Gastroesophageal sphincter (tissue), 4 donors: ENCODE measurements around the gene DBN1. TPM values are rescaled to one million over a fixed set of nuclear protein-coding genes. Genes with fewer than 3 reads are reported as not detected.

ENCODE experiments used
- ATAC-seq: fragments of 150-250 bp; one replicate; pipeline ENCODE4 v1.9.1; 2016; ENCODE audit warnings: mild to moderate bottlenecking, moderate library complexity
- H3K27ac ChIP-seq, 4 donors: fragments of 200-600 bp; sonication (generic) in 3 of 4; 1 replicate in 3 of 4; 2 replicates in 1 of 4; pipeline ENCODE4 v1.5.1; 2016 to 2019
- H3K27me3 ChIP-seq: fragments of 200-600 bp; sonication (generic); one replicate; pipeline ENCODE4 v1.5.1; 2019
- H3K36me3 ChIP-seq, 2 donors: fragments of 200-600 bp; sonication (generic); one replicate each; pipeline ENCODE4 v1.5.1; 2019; ENCODE audit warnings: control low read depth in 1 of 2
- H3K4me1 ChIP-seq, 3 donors: fragments of 200-600 bp; sonication (generic); 1 replicate in 2 of 3; 2 replicates in 1 of 3; pipeline ENCODE4 v1.5.1; 2016 to 2019; ENCODE audit warnings: control low read depth in 2 of 3
- H3K4me3 ChIP-seq, 2 donors: fragments of 200-600 bp; sonication (generic); one replicate each; pipeline ENCODE4 v1.5.1; 2019; ENCODE audit warnings: mild to moderate bottlenecking in 1 of 2, moderate library complexity in 1 of 2
- H3K9me3 ChIP-seq, 3 donors: fragments of 200-600 bp; sonication (generic); one replicate each; pipeline ENCODE4 v1.5.1; 2017 to 2019; ENCODE audit warnings: control low read depth in 2 of 3
- EP300 ChIP-seq: sonication (generic); formaldehyde crosslinking; IDR thresholded peaks from one replicate; pipeline ENCODE4 v1.6.1; 2017; ENCODE audit warnings: antibody characterized with exemption, mild to moderate bottlenecking
- POLR2A ChIP-seq, 2 donors: fragments of 450-650 bp; IDR thresholded peaks; one replicate each; pipeline ENCODE4 v1.6.1; 2017; ENCODE audit warnings: antibody characterized with exemption in 2 of 2, mild to moderate bottlenecking in 2 of 2, moderate library complexity in 1 of 2
- POLR2AphosphoS5 ChIP-seq: sonication (generic); formaldehyde crosslinking; IDR thresholded peaks from one replicate; pipeline ENCODE4 v1.6.1; 2017; ENCODE audit warnings: antibody characterized with exemption
- WGBS, 2 donors: methylation state at CpG; one replicate each; pipeline ENCODE4 v1.1.5; 2018; ENCODE audit warnings: low coverage in 1 of 2; 5-methylcytosine and 5-hydroxymethylcytosine counted together
- total RNA-seq, 4 donors: library from RNA; depleted of rRNA; stranded (reverse); fragments of >200 nt; gene quantifications; one replicate each; pipeline ENCODE4 v1.1.0, GENCODE V29; 2016
- TF ChIP-seq, protein P1 (sequence below), 4 experiments: fragments of 200-600 bp in 2 of 4; fragments of 450-650 bp in 2 of 4; sonication (generic) in 1 of 4; IDR thresholded peaks; one replicate each; pipeline ENCODE4 v1.5.1; 2017 to 2019; ENCODE audit warnings: antibody characterized with exemption in 4 of 4, mild to moderate bottlenecking in 2 of 4, moderate library complexity in 2 of 4

DBN1 gene
- total RNA-seq, 4 donors from 2014 or later = 87.1 to 154 (median 124) TPM

DNA sequence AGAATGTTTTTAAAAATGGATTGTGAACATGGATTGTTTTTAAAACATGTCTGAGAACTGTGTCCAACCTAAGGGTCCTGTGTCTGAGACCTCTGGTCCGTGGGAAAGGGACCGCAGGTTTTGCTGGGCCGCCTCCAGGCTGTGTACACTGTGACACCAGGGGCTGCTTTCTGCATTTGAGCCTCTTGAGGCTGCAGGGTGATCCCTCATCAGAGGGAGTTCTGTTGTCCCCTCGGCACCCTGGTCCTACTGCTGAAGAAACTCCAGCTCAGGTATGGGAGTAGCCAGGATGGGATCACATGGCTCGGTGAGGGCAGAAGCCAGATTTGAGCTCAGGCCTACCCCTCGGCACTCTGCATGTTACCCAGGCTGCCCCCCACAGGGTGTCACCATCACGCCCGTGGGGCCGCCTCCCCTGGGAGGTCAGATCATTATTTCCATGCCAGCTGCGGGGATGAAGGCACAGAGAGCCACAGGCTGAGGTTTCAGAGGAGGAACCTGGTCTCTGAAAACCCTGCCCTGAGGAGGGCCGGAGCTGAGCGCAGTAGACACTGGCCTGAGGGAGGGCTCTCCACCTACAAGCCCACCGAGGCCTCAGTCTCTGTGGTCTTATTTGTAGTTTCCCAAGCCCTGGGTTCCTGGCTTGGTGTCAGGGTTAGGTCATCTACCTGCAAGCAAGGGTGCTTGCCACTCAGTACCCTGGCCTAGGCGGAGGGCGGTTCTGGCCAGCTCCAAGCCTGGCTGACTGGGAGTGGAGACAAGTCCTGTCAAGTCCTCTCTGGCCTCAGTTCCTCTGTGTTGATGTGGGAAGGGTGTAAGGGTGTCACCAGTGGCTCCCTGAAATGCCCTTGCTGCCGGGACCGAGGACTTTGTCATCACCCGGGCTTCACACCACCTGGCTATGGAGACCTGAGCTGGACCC, 24.0 kb downstream of the DBN1 start:
- peaks cover 74% of the 10 kb centered on the region for H3K27me3 ChIP-seq
- H3K4me3 ChIP-seq = no peak overlapping the region
- TF ChIP-seq POLR2AphosphoS5 = no peak
- no peak for TF ChIP-seq EP300
- TF ChIP-seq, protein P1, sequence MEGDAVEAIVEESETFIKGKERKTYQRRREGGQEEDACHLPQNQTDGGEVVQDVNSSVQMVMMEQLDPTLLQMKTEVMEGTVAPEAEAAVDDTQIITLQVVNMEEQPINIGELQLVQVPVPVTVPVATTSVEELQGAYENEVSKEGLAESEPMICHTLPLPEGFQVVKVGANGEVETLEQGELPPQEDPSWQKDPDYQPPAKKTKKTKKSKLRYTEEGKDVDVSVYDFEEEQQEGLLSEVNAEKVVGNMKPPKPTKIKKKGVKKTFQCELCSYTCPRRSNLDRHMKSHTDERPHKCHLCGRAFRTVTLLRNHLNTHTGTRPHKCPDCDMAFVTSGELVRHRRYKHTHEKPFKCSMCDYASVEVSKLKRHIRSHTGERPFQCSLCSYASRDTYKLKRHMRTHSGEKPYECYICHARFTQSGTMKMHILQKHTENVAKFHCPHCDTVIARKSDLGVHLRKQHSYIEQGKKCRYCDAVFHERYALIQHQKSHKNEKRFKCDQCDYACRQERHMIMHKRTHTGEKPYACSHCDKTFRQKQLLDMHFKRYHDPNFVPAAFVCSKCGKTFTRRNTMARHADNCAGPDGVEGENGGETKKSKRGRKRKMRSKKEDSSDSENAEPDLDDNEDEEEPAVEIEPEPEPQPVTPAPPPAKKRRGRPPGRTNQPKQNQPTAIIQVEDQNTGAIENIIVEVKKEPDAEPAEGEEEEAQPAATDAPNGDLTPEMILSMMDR (IDR thresholded peaks at IDR 0.05) = no peak
- TF ChIP-seq POLR2A (IDR thresholded peaks at IDR 0.05) = no peak
- no peak for ATAC-seq
- WGBS, 2 donors = 100% methylated on average over 1 to 3 of the region's 18 CpGs
- H3K36me3 ChIP-seq = no peaks in the 10 kb centered on the region
- no peak overlapping the region for H3K27ac ChIP-seq
- H3K9me3 ChIP-seq = no peaks in the 10 kb centered on the region
- H3K4me1 ChIP-seq = peaks cover 0 to 38% (median 26%) of the 10 kb centered on the region in 3 donors

DNA sequence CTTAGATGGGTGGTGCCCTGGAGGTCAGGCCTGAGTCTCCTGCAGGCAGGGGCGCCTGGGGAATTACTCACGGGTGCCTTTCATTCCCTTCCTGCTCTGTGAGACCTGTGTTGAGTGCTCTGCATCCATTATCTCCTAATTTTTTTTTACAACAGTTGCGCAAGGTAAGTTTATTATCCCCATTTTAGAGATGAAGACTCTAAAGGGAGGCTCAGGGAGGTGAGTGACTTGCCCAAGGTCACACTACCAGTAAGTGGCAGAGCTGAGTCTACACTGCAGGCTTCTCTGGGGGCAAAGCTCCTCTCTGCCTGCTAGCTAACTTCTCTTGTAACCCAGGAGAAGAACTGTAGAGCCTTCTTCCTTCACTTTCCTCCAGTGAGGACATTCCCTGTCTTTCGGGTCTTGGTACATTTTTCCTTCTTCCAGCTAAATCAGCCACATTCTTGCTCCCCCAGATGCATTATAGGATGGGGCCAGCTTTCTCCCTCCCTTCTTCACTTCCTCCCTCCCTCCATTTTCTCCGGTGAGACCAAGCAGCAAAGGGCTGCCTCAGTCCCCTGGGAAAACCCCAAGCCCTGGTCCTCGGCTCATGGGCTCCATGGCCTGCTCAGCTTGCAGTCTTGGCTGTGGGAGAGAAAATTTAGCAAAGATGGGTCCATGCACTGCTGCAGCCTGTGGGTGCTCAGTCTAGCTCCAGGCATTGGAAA, 25.0 kb downstream of the DBN1 start:
- WGBS, 2 donors = 72 to 100% methylated on average over 3 of the region's 6 CpGs
- H3K4me1 ChIP-seq = peaks cover 0 to 28% (median 18%) of the 10 kb centered on the region in 3 donors
- no peak overlapping the region for H3K4me3 ChIP-seq
- TF ChIP-seq POLR2AphosphoS5 = peak; percentile 2
- TF ChIP-seq, protein P1 (IDR thresholded peaks at IDR 0.05) = no peak
- ATAC-seq = no peak
- H3K27ac ChIP-seq = no peak overlapping the region
- peaks cover 73% of the 10 kb centered on the region for H3K27me3 ChIP-seq
- H3K9me3 ChIP-seq = no peaks in the 10 kb centered on the region
- no peaks in the 10 kb centered on the region for H3K36me3 ChIP-seq

DNA sequence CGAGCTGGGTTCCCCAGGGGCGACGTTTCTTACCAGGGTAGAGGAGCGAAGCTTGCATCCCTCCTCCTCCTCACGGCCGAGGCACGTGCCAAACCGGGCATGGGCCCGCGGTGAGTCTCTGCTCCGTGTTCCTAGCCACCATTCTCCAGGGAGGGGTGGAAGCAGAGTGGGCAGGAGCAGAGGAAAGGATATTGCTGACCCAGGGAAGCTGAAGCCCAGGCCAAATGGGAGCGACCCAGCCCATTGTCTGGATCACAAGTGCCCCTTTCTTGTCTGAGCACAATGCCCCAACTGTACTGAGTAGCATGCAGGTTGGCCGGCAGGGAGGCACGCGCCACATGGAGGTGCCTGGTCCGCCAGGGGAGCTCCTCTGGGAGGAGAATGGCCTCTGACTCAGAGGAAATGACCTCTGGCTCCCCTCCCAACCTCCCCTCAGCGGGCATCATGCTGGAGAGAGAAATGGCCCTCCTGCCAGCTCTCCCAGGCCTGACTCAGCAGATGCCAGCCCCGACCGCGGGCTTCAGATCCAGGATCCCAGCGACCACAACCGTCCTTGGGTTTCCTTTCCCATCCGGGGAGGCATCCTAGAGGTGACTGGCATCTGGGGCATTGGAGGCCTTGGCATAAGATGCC, 25.7 kb downstream of the DBN1 start:
- peaks cover 0 to 26% (median 18%) of the 10 kb centered on the region in 3 donors for H3K4me1 ChIP-seq
- no peaks in the 10 kb centered on the region for H3K36me3 ChIP-seq
- peak overlapping the region in 1 of 4 donors; percentile 55 for H3K27ac ChIP-seq
- H3K4me3 ChIP-seq = peak overlapping the region in 1 of 2 donors; percentile 65
- peak; percentile 27 for ATAC-seq
- H3K9me3 ChIP-seq = no peaks in the 10 kb centered on the region
- TF ChIP-seq, protein P1 (IDR thresholded peaks at IDR 0.05) = no peak
- TF ChIP-seq POLR2A (IDR thresholded peaks at IDR 0.05) (no peak), POLR2AphosphoS5 (no peak), EP300 (no peak)
- H3K27me3 ChIP-seq = peaks cover 66% of the 10 kb centered on the region
- WGBS, 2 donors = no CpG with 5 or more reads among the region's 23 CpGs

DNA sequence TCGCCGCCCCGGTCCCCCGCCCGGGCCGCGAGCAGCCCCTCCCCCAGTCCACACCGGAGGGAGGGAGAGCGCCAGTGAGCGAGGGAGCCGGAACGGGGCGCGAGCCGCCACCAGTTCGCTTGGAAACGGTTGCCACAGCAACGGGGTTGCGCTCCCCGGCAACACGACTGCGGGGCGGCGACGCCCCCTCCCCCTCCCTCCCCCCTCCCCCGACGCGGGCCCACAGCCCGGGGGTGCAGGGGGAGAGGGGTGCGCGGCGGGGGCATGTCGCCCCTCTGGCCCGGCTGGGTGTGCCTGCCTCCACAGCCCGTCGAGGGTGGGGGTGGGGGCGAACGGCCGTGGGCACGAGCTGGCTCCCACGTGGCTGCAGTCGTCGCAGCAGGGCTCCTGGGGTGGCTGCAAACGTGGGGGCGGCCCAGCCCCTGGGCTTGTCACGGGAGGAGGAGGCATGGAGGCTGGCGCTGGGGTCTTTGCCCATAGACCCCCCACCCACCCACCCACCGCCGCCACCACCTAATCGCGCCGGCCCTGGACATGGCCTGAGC, 26.3 kb downstream of the DBN1 start:
- Histone ChIP-seq H3K9me3 (no peaks in the 10 kb centered on the region), H3K27me3 (peaks cover 60% of the 10 kb centered on the region), H3K36me3 (peaks cover 0 to 4% of the 10 kb centered on the region in 2 donors), H3K4me1 (peaks cover 0 to 26% (median 18%) of the 10 kb centered on the region in 3 donors), H3K27ac (peak overlapping the region in 2 of 4 donors; percentile 38 to 55), H3K4me3 (peak overlapping the region; percentile 36 to 65)
- no CpG with 5 or more reads among the region's 52 CpGs for WGBS, 2 donors
- TF ChIP-seq POLR2A (IDR thresholded peaks at IDR 0.05) = no peak
- ATAC-seq = peak; percentile 25
